Measurements from ENCODE around the gene PRKCB.

The PRKCB gene

GRCh38 chr16:23836404-23837311 lies 875 bp downstream of the PRKCB start:
- DNase-seq, result no peak

DNA sequence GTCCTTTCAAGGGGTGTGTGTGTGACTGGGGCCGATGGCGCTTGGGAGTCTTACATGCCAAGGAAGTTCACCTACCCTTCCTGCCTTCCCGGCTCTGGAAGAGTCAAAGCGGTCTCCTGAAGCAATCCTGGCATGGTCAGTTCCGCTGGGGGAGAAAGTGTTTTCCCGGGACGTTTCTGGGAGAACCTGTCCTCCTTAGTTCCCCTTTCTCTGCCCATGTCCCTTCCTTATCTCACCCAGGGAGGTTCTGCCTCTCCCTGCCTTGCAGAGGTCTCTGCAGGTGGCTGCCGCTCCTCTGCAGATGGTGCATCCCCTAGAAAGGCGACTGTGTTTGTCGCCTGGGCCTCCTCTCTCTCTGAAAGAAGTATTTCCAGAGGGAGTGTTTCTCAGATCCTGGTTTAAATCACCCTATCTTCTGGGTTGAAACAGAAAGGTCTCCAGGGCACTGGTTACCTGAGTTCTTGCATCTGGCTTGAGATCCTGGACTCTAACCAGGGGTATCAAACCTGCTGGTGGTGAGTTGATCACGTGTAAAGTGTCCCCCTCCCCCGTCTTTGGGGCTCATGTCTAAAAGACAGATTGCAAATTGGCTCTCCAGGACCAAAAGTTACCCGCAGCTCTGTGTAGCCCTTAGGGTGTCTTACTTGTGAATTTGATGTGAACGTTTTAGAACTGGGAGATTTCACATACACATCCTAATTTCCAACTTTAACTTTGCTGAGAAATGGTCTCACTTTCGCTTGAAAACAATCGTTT lies 1.9 kb downstream of the PRKCB start:
- DNase-seq, result no peak

- DNase-seq, result no peak
These were observed 2.8 kb downstream of the PRKCB start for GRCh38 chr16:23838485-23839142.

- no peak for DNase-seq
These were observed 4.5 kb downstream of the PRKCB start for GRCh38 chr16:23840310-23840709.

GRCh38 chr16:23842137-23842600 lies 6.4 kb downstream of the PRKCB start:
- no peak for DNase-seq

GRCh38 chr16:23843143-23843542 lies 7.4 kb downstream of the PRKCB start:
- no peak for DNase-seq

GRCh38 chr16:23847251-23847650 lies 11.5 kb downstream of the PRKCB start:
- DNase-seq, result no peak

DNA sequence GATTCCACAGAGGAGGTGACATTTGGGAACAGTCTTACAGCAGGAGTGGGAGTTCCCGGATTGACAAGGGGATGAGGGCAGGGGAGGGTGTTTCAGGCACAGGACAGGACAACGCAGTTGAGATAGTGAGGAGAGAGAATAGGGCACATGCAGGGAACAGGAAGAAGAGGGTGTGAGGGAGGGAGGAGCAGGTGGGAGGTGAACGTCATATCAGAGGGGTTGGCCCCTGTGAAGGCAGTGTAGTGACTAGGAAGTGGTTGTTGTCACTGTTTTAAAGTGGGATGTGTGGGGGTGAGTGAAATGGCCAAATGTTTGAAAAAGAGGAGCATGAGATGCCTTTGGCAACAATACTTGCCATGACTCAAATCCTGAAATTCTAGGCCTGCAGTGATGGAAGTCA lies 12.2 kb downstream of the PRKCB start:
- no peak for DNase-seq

DNA sequence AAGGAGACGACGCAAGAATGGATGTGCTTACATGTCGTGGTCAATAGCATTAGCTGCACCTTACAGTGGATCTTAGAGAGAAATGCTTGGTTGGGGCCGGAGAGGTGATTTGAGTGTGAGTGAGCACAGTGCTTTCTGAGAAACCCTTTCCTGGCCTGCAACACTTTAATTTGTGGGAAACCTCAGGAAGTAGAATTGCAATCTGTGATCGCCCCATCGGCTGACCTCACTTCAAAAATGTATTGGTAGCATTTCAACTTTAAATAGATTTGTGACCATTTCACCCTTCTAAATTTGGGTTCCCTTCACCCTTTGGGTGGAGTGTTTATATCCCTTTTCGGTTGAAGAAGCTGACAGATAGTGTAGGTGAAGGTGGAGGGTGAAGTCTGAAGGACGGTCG lies 13.2 kb downstream of the PRKCB start:
- no peak for DNase-seq

DNA sequence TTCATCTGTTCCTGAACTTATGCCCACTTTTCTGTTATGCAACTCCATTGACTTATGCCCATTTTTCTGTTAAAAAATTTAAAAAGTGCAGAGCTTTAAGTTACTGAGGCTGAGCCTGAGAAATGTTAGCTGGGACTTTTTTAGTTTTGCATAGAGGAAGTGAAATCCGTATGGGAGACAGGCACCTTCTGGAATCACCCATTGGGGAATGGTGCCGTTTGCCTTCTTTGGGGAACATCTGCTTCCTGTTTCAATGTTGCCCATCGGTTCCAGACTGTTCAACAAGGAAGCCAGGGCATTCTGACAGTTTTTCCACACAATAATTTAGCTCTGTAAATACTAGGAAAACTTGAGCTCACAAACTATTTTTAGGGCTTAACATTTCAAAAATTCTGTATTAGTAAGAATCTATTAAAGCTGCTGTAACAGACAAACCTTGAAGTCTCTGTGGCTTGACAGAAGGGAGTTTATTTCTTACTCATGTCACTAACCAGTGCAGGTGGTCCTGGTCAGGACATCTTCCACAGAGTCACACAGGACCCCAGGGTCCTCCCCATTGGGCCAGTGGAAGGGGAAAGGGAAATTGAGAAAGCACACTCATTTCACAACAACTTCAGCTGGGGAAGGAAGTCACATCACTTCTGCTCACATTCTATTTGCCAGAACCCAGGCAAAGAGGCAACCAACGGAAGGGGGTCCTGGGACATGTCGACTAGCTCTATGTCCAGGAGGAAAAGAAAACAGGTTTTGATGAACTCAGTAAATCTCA lies 17.2 kb downstream of the PRKCB start:
- no peak for DNase-seq

DNA sequence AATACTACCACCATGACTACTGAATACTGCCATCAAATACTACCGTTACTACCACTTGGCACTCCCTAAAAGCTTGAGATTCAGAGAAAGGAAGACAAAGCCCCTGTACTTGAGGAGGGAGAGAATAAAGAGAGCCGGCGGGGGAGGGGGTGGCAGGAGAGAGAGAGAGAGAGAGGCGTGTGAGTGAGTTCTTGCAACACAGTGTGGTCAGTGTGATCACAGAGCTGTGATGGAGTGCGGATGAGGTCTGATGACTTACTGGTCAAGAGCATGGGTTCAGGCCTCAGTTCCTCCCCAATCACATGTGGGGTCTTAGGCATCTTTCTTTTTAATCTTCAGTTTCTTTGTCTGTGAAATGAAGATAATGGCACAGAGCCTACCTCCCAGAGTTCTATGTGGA lies 19.2 kb downstream of the PRKCB start:
- DNase-seq, result no peak

GRCh38 chr16:23856251-23856709 lies 20.5 kb downstream of the PRKCB start:
- DNase-seq, result no peak

DNA sequence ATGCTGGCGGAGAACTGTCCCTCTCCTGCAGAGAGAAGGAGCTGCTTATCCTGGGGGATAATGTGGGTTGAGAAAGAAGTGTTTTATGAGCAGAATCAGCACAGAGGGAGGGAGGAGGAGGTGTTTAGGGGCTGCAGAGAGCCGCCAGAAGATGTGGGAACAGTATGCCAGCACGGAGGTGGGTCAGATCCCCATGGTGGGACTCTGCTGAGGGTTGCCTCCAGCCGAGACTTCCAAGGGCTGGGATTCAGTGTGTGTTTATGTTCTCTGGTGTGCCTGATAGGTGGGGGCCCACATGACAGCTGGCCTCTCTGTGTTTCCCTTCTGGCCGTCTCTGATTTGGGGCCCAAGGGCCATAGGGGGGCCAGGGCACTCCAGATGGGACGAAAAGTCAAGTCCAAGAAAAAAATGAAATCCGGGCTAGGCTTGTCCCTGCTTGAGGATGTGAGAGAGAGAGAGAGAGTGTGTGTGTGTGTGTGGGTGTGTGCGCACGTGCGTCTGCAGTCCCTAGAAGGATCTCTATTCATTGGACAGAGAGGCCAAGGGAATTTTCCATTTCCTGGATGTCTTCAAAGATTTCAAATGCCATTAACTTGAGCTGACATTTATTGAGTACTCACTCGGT lies 21.6 kb downstream of the PRKCB start:
- DNase-seq, result no peak

GRCh38 chr16:23857881-23858269 lies 22.1 kb downstream of the PRKCB start:
- DNase-seq, result no peak

DNA sequence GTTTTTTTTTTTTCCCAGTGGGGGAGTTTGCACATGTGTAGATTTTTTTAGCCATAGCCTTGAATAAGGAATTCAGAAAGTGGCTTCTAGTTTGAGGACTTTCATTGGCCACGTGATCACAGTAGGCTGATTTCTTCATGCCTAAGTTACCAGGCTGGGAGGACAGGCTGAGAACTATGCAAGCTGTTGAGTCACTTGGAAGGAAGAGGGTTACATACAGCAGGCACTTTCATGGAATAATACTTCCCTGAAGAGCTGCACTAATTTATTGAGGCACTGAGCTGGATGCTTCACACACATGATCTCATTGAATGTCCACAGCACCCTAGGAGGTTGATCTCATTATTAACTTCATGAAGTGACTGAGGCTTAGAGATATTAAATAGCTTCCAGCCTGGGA lies 22.8 kb downstream of the PRKCB start:
- DNase-seq, result no peak

DNA sequence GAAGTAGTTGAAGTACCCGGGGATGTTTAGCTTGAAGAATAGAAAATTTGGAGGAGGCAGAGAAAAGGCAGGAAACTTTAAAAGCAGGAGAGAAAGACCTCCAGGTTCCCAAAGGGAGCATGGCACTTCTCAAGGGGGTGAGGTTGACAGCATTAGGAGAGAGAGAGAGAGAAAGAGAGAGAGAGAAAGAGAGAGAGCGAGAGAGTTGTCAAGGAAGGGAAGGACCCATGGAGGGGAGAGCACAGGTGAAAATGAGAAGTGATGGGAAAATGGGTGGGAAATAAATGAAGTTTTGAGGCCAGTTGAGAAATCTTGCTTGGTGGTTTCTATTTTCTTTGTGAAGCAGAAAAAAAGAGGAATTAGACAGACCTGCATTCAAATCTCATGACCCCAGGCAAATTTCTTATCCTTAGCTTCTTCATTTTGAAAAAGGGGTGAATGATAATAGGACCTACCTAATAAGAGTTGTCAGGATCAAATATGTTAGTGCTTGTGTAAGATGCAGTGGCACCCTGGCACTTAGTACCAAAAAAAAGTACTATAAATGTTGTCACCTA lies 24.0 kb downstream of the PRKCB start:
- no peak for DNase-seq

DNA sequence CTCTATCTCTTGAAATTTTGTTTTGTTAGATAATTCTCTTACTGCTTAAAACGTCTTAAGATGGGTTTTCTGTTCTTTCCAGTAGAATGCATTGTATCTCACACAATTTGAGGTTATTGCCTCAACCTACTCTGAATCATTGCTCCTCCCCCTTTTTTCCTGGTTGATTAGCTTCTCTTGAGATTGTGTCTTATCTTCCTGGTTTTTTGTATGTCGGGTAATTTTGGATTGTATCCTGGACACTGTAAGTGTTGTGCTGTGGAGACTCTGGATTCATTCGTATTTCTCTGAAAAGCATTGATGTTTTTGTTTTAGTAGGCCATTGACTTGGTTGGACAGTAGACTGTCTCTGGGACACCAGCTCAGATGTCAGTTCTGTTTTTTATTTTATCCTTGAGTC lies 26.1 kb downstream of the PRKCB start:
- no peak for DNase-seq

- no peak for DNase-seq
These were observed 26.8 kb downstream of the PRKCB start for GRCh38 chr16:23862556-23862955.

DNA sequence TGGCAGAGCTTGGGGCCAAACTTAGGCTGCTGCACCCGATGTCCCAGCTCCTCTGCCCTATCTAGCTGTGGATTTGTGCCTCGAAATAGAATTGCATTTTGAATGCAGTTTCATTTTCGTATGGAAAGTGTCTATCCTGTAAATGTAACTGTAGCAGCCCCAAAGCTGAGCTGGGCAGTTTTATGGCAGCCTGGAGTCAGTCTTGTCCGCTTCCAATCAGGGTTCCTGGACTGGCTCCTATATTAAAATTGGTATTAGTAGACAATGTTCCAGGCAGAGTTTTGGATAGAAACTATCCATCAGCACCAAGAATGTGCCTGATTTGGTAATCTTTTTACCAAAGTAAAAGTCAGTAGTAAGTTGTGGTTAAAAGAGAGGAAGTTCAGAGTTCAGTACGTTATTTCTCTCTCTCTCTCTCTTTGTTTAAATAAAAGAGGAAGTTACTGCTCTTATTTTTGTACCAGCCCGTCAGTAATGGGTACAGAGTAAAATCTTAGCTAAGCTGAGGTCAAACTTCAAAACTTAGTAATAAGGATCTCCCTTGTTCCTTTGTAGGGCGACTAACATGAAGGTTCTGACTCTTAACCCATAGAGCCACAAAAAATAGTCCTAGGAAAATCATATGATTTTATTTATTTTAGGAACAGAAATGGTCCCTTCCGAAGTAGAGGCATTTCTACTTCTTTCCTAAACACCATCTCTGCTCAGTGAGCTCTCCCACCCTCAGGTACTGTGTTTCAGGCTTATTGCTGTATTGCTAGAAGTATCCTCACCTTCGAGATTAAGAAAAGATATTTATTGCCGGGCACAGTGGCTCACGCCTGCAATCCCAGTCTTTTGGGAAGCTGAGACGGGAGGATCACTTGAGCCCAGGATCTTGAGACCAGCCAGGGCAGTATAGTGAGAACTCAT lies 28.0 kb downstream of the PRKCB start:
- no peak for DNase-seq

GRCh38 chr16:23865853-23866252 lies 30.1 kb downstream of the PRKCB start:
- DNase-seq, result no peak

DNA sequence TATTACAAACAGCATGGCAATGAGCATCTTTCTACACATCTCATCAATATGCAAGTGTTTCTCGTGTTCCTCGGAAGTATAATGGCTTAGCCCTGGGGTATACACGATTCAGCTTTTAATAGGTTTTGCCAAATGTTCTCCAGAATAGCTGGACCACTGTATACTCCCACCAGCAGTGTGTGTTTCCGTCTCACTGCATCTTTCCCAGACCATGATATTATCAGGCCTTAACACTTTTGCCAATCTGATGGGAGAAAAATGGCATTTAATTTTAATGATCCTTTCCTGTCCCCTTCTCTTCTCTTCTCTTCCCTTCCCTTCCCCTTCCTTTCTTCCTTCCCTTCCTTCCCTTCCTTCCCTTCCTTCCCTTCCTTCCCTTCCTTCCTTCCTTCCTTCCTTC lies 30.8 kb downstream of the PRKCB start:
- no peak for DNase-seq

All from NCI-H1105 treated with DMSO at 0.1 percent for 48 hours (cell line).